PC-9 (cell line): ENCODE measurements around the gene HNRNPC.

ENCODE experiments used
- EZH2 ChIP-seq: fragments of 200-600 bp; sonication (generic); IDR thresholded peaks from 2 replicates; pipeline ENCODE4 v1.8.0; 2017; ENCODE audit warnings: antibody characterized with exemption, low read depth
- TF ChIP-seq, protein P1 (sequence below): fragments of 200-600 bp; sonication (generic); conservative IDR thresholded peaks from 2 replicates; pipeline ENCODE4 v1.6.1; 2017; ENCODE audit warnings: mixed run types, antibody characterized with exemption, mild to moderate bottlenecking, moderate library complexity

DNA sequence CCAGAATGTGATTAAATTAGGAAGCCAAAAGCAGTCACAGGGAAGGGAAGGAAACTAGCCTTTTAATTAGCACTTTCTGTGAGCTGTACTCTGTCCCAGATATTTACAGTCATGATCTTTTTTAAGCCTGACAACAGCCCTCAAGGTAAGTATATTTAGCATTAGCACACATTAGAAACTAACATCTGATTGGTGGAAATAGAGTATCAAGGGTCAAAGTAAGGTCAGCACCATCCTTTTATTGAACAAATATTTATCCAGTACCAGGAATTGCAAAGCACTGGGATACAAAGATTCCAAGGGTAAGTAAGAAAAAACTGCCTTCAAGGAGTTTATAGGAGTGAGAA is 38.9 kb upstream of the HNRNPC start:
- no peak for TF ChIP-seq EZH2
- TF ChIP-seq, protein P1, sequence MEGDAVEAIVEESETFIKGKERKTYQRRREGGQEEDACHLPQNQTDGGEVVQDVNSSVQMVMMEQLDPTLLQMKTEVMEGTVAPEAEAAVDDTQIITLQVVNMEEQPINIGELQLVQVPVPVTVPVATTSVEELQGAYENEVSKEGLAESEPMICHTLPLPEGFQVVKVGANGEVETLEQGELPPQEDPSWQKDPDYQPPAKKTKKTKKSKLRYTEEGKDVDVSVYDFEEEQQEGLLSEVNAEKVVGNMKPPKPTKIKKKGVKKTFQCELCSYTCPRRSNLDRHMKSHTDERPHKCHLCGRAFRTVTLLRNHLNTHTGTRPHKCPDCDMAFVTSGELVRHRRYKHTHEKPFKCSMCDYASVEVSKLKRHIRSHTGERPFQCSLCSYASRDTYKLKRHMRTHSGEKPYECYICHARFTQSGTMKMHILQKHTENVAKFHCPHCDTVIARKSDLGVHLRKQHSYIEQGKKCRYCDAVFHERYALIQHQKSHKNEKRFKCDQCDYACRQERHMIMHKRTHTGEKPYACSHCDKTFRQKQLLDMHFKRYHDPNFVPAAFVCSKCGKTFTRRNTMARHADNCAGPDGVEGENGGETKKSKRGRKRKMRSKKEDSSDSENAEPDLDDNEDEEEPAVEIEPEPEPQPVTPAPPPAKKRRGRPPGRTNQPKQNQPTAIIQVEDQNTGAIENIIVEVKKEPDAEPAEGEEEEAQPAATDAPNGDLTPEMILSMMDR: no peak
